GM19025 (cell line): ENCODE measurements around the gene STPG1.

ENCODE experiments used
- ATAC-seq: cut with Tn5 transposase; IDR thresholded peaks from one replicate; pipeline ENCODE4 v1.9.1; 2021; ENCODE audit warnings: mild to moderate bottlenecking, low read depth, moderate library complexity; ENCODE audit not compliant: unreplicated experiment

STPG1 gene

DNA sequence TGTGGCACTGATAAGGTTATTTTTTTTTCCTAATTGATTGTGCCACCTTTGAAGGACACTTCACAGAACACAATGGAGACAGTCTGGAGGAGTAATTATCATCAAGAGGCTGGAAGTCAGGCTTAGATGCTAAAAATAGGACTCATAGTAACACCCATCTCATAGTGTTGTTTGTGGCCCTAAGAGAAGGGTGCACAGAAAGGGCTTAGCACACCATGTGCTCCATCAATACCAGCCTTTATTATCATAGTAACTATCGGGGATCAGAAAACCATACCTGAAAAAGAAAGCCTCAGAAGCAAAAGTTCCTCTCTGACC, 13.9 kb upstream of the STPG1 start:
- no peak for ATAC-seq

GRCh38 chr1:24426744-24427544, 13.4 kb upstream of the STPG1 start:
- ATAC-seq = no peak

- no peak for ATAC-seq
Measured at GRCh38 chr1:24425922-24426321, 12.3 kb upstream of the STPG1 start.

- no peak for ATAC-seq
Measured at GRCh38 chr1:24425441-24425840, 11.9 kb upstream of the STPG1 start.

DNA sequence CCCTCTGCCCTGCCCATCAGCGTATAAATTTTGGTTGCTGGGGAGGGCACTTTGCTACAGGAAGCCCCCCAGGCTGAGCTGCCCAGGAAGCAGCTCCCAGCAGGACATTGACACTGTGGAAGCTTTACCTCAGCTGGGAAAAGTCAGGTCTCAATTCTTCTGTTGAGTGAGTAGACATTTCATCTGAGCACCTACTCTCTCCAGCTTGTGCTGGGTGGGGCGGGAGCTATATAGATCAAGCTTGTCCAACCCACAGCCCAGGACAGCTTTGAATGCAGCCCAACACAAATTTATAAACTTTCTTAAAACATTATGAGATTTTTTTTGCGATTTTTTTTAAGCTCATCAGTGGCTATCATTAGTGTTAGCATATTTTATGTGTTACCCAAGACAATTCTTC, 11.4 kb upstream of the STPG1 start:
- no peak for ATAC-seq

DNA sequence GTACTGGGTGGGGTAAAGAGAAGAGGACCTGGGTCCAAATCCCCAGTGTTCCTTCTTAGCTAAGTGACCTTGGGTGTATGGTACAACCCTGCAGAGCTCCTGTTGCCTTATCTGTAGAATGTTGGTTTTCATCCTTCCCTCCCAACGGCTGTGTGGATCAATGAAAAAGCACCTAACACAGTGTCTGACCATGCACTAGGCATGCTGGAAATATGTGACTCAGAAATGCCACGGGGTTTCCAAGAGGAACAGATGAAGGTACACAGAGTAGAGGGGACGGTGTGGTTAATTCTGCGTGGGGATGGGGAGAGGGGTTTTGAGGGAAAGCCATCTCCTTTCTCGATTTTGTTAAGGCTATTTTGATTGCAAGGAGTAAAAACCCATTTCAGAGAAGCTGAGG, 10.6 kb upstream of the STPG1 start:
- no peak for ATAC-seq

GRCh38 chr1:24421502-24421901, 7.9 kb upstream of the STPG1 start:
- no peak for ATAC-seq

GRCh38 chr1:24420547-24420946, 7.0 kb upstream of the STPG1 start:
- no peak for ATAC-seq

- ATAC-seq = no peak
Measured at GRCh38 chr1:24418898-24419628, 5.5 kb upstream of the STPG1 start.

GRCh38 chr1:24417681-24418080, 4.1 kb upstream of the STPG1 start:
- no peak for ATAC-seq

GRCh38 chr1:24416666-24417391, 3.2 kb upstream of the STPG1 start:
- ATAC-seq = no peak

DNA sequence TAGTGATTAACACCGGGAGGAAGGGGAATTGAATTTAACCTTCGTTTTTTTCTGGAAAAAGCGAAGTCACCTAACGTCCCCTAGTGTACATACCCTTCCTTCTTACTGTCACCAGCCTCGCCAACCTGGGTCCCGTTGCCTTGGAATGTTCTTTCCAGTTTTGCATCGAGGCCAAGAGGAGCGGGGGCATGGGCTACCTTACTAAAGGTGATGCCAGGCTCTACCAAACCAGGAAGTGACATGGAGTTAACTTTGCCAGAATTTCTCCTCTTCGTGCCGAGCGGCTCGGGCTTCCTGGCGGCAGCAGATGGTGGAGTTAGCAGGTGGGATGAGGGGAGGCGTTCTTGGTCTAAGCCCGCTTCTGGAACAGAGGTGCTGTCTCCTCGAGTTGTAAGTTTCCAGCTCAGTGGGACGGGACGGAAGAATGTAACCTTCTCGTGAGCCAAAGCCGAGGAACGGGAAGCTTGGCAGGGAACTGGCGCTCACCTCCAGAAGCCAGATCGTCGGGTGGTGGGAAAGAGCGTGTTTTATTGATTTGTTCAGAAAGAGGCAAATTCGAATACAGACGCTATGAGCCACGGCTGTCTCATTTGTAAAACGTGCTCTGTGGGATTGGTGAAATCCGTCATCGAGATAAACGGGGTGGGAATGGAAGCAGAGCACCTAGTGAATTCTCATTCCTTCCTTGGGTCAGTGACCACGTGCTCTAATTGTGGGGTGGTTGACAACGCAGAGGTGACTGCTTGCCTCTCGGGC, 2.5 kb upstream of the STPG1 start:
- peak; percentile 1 for ATAC-seq

DNA sequence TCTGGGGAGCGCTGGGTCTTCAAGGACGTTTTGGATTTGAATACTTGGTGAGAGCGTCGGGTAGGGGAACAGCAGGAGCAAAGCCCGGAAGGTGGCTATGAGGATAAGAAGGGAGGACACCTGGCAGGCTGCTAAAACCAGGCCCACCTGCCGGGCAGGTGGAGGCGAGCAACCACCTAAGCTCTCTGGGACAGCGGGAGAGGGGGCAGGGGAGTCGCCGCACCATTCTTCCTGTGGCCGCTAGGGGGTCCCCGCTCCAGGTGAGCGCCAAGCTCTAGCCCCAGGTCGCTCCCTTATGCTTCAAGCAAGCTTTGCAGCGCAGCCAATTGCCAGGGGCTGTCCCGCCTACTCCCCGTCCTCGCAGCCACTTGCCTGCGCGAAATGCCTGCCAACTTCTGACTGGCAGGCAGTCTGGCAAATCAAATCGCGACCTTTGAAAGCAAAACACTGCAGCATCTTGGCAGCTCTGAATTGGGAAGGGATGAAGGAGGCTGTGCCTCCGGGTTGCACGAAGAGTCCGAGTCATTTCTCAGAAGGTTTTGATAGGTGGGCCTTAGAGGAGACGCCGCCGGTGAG, 1.8 kb upstream of the STPG1 start, which contains the start of gene NIPAL3:
Gene NIPAL3 (plus strand): TSS at position 469 of the 576 bp plus-strand sequence. CDS start 3,746 bp downstream, outside the sequence.
- peak; percentile 96 for ATAC-seq

- no peak for ATAC-seq
Measured at GRCh38 chr1:24414775-24415333, 1.3 kb upstream of the STPG1 start.

- no peak for ATAC-seq
Measured at GRCh38 chr1:24412408-24412807, 1.2 kb downstream of the STPG1 start.

DNA sequence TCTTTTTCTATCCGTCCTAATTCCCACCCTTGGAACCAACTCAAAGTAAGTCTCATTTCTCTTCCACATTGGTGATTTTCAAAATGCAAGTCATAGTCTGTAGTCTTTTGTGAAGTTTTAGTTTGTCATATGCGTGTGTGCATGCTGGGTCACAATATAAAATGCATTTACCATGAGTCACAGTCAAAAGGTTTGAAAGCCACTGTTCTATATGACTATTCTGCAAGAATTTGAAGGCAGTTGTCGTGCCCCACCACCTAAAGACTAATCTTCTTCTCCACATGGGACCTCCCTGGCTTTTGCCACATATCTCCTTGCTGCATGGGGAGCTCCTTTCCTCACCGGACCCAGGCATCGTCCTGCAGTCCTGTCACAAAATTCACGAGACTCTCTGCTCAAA, 1.6 kb downstream of the STPG1 start:
- no peak for ATAC-seq

- ATAC-seq = no peak
Measured at GRCh38 chr1:24410750-24411149, 2.8 kb downstream of the STPG1 start.

GRCh38 chr1:24409535-24409934, 4.0 kb downstream of the STPG1 start:
- no peak for ATAC-seq

GRCh38 chr1:24406788-24407187, 6.8 kb downstream of the STPG1 start:
- no peak for ATAC-seq

DNA sequence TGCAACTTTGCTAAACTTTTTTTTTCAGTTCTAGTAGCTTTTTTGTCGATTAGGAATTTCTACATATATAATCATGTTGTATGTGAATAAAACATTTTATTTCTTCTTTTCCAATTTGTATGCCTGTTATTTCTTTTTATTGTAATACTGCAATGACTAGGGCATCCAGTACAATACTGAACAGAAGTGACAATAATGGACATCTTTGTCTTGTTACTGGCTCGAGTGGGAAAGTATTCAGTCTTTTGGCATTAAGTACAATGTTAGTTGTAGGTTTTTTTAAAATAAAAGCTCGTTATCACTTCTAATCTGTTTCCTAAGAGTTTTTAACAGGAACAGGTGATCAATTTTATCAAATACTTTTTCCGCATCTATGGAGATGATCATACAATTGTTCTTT, 9.8 kb downstream of the STPG1 start:
- ATAC-seq = no peak
